ENCODE results near the gene ZCWPW1.

ZCWPW1 gene

GRCh38 chr7:100428199-100428966 is at the start of gene ZCWPW1:
Gene ZCWPW1, minus strand, starts transcription at chr7:100428703. Its CDS starts 8,054 bp downstream, at chr7:100420649.
- DNase-seq (ENCODE audit: low read depth), result peak; percentile 92

DNA sequence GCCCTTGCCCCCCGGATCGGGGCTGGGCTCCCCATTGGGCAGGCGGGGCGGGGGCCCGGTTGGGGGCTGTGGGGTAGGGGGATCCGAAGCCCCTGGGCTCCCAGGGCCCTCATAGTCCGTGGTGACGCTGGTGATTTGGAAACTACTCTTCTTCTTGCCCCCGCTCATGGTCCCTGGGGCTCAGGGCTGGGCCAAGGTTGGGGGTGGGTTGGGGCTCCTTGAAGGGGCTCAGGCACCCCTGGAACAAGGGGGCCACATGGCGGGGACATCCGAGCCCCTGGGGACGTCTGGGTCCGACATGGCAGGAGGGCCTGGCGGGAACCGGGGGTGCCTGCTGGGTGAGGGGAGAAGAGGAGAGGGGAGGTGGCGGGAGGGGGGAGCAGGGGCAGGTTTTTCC is 49.4 kb upstream of the ZCWPW1 start:
- no peak for DNase-seq (ENCODE audit: low read depth)

- no peak for DNase-seq (ENCODE audit: low read depth)
These were observed 48.7 kb upstream of the ZCWPW1 start for GRCh38 chr7:100476903-100477870.

GRCh38 chr7:100476101-100476780 is 47.7 kb upstream of the ZCWPW1 start:
- DNase-seq (ENCODE audit: low read depth), result no peak

GRCh38 chr7:100475549-100475948 is 47.0 kb upstream of the ZCWPW1 start:
- DNase-seq (ENCODE audit: low read depth), result no peak

DNA sequence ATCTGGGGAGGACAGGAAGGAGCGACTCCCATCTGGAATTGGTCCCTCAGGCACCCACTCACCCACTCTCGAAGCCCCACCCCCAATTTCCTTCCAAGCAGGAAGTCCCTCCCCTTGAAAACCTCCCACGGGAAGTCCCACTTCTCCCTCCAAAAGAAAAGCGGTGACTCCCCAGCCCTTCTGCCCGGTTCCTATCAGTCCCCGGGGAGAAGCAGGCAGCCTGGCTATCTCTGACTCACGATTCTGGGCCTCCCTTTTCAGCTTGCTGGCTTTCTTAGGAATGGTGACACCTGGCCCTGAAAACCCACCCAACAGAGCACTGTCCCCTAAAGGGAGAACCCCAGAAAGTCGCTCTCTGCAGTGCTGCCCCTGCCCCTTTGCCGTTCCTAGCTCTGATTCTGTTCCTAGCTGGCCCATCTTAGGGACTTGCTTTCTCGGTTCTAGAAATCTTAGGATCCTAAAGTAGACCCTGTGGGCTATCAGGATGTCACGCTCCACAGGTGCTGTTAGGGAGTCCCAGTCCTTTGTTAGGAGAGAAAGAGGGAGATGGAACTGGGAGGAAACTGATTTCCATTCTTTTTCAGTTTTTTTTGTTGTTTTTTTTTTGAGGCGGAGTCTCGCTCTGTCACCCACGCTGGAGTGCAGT is 44.5 kb upstream of the ZCWPW1 start:
- no peak for DNase-seq (ENCODE audit: low read depth)

DNA sequence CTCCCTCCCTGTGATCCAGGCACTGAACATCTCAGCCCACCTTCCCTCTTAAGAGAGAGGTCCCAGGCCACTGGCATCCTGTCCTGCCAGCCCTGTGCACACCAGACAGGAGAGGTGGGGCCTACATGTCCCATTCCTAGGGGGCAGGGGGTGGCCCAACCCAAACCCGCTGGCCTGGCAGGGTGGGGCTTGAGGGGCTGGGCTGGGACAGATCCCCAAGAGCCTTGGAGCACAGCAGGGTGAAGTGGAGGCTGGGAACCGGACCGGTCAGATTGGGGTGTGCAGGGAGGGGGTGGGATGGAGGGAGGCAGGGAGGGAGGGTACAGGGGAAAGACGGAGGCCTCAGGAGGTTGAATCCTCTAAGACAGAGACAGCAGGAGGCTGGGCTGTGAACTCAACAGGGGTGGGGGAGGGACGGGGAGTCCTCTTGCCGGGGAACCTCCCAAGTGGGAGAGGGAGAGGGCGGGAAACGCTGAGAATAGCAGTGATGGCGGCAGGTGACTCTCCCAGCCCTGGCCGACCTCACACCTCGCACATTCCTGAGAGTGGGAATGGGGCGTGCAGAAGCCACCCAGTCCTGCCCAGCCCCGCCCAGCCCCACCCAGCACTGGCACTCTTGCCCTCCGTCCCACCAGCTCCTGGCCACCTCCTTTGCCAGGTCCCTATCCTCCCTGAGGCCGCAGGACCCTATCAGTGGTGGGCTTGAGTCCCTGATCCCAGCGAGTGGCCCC is 43.8 kb upstream of the ZCWPW1 start:
- no peak for DNase-seq (ENCODE audit: low read depth)

DNA sequence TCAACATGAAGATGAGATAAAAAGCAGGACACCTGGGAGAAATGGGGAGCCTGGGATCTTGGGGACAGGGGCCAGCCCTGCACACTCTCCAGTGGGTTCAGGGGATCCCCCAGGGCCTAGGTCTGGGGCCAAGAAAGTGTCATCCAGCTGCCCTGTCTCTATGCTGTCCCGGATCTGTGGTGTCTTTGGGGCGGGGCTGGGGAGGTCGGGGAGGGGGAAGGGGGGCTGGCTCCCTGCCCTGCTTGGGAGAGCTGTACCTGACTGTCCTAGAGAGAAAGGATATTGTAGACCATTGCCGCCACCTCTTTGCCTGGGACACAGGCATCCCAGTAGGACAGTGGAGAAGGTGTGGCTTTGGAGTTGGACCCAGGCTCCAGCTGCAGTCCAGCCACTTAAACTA is 42.5 kb upstream of the ZCWPW1 start:
- DNase-seq (ENCODE audit: low read depth), result no peak

- DNase-seq (ENCODE audit: low read depth), result peak; percentile 77
These were observed 40.9 kb upstream of the ZCWPW1 start for GRCh38 chr7:100469227-100470044.

GRCh38 chr7:100467638-100468373 is 39.3 kb upstream of the ZCWPW1 start:
- no peak for DNase-seq (ENCODE audit: low read depth)

DNA sequence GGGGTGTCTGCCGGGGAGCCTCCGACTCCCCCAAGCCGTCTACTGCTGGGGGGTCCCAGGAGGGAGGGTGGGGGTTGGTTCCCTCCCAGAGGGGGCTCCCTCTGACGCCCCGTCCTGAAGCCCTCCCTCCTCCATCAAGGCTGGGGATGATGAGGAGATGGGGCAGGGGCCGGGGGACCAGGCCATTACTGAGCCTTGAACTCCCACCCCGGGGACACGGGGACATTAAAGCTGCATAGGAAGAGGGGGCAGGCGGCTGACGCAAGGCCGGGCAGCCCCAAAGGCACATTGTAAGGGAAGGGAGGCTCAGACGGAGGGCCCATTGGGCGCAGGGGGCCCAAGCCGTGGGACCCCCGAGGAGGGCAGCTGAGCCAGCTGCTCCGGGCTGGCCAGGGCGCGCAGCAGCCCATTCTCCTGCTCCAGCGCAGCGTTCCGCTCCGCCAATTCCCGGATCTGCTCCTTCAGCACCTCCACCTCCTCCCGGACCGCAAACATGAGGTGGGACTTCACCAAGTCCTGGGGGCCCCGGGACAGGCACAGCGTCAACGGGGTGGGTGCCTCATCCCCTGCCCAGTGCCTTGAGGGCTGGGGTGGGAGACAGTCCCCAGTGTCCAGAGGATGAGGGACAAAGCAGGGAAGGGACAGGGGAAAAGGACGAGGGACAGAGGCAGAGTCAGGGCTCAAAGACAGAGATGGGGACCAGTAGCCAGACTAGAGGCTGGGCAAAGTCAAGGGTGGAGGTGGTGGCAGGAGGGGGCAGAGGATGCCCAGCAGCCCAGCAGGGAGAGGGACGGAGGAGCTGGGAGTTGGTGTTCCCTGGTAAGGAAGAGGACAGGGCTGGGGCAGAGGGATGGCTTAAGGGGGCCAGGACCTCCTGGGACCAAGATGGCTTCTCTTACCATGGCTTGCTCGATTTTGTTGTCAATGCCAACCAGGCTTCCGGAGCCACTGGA is 38.4 kb upstream of the ZCWPW1 start:
- no peak for DNase-seq (ENCODE audit: low read depth)

DNA sequence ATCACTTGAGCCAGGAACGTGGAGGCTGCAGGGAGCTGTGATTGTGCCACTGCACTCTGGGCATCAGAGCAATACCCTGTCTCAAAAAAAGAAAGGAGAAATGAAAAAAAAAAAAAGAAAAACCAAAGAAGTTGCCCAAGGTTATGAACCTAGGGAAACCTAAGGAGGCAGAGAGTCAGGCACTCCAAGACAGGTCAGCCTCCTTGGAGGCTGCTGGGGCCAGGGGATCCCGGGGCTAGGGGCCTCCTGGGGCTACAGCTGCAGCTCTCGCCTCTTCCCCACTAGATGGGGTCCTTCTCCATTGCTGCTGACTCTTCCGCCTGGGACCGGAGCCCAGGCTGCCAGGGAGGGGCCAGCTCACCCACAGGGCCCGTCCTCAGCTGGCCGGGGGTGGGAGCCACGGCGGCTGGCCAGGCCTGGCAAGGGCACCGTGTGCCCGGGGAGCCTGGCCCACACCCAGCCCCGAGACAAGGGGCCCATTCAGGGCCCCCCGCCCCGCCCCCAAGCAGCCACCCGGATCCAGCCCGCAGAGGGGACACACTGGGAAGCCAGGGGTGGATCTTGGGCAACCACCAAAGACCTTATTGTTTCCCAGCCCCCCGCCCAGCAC is 37.3 kb upstream of the ZCWPW1 start:
- no peak for DNase-seq (ENCODE audit: low read depth)

DNA sequence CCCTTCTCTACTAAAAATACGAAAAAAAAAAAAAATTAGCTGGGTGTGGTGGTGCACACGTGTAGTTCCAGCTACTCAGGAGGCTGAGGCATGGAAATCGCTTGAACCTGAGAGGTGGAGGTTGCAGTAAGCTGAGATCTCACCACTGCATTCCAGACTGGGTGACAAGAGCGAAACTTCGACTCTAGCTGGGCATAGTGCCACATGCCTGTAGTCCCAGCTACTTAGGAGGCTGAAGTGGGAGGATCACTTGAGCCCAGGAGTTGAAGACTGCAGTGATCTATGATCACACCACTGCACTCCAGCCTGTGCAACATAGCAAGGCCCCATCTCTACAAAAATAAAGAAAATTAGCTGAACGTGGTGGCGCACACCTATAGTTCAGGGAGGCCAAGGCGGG is 36.8 kb upstream of the ZCWPW1 start:
- no peak for DNase-seq (ENCODE audit: low read depth)

DNA sequence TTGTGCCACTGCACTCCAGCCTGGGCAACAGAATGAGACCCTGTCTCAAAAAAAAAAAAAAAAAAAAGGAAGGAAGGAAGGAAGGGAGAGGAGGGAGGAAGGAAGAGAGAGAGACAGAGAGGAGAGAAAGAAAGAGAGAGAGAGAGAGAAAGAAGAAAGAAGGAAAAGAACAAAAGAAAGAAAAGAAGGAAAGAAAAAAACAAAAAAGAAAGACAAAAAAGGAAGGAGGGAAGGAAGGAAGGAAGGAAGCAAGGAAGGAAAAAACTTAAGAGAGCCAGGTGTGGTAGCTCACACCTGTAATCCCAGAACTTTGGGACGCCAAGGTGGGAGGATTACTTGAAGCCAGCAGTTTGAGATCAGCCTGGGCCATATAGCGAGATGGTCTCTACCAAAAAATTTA is 36.3 kb upstream of the ZCWPW1 start:
- no peak for DNase-seq (ENCODE audit: low read depth)

DNA sequence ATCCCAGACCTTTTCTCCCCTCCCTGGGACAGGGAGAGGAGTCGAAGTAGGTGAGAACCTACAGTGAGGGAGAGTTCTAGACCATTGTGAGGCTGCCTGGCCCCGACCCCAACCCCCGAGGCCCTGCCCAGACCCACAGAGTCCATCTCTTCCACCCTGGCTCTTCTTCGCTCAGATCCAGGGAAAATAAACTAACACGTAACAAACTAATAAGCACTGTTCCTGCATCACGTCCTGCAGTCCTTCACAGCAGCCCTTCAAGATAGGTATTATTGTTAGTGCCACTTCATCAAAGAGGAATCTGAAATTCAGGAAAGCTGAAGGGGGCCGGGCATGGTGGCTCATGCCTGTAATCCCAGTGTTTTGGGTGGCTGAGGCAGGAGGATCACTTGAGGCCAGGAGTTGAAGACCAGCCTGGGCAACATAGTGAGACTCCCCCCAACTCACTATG is 35.7 kb upstream of the ZCWPW1 start, which contains the start of gene SPACDR:
Gene SPACDR, minus strand, starts transcription at position 51 of the 451 bp plus-strand sequence. CDS start 235 bp downstream, outside the sequence.
- DNase-seq (ENCODE audit: low read depth), result no peak

- DNase-seq (ENCODE audit: low read depth), result no peak
These were observed 28.5 kb upstream of the ZCWPW1 start for GRCh38 chr7:100457033-100457432.

GRCh38 chr7:100456562-100456961 is 28.1 kb upstream of the ZCWPW1 start:
- DNase-seq (ENCODE audit: low read depth), result no peak

DNA sequence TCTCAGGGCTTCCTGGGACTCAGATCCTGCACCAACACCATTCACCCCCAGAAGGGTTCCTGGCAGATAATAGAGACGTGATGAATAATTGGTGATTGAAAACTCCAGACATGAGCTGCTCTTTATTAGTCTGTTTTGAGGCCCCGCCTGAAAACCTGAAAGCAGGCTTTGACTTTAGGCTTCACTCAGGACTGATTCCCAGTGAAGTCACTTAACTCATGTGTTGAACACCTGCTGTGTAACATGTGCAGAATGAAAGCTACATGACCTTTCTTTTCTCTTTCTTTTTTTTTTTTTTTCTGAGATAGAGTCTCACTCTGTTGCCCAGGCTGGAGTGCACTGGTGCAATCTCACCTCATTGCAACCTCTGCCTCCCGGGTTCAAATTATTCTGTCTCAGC is 26.7 kb upstream of the ZCWPW1 start:
- no peak for DNase-seq (ENCODE audit: low read depth)
